Nucleus accumbens (tissue), 56 donors: Measurements from ENCODE around the gene TNFAIP8L1.

Source experiments
- DNase-seq, 56 donors: peaks; one replicate each; lab custom pipeline; 2025; lab: John Stamatoyannopoulos, UW

Gene TNFAIP8L1

GRCh38 chr19:4642625-4643024, 3.3 kb downstream of the TNFAIP8L1 start:
- no peak for DNase-seq

GRCh38 chr19:4645718-4646117, 6.4 kb downstream of the TNFAIP8L1 start:
- no peak for DNase-seq

GRCh38 chr19:4647676-4648644, 8.6 kb downstream of the TNFAIP8L1 start:
- DNase-seq = no peak

GRCh38 chr19:4649392-4650047, 10.2 kb downstream of the TNFAIP8L1 start:
- DNase-seq = no peak

GRCh38 chr19:4650159-4650558, 10.8 kb downstream of the TNFAIP8L1 start:
- DNase-seq = no peak

GRCh38 chr19:4652075-4652474, 12.8 kb downstream of the TNFAIP8L1 start:
- no peak for DNase-seq

GRCh38 chr19:4653793-4654436, 14.6 kb downstream of the TNFAIP8L1 start:
- DNase-seq = no peak

- peak in 29 of 56 donors; percentile 3 to 65 (median 27) for DNase-seq
Measured at GRCh38 chr19:4654437-4655361, 15.4 kb downstream of the TNFAIP8L1 start.

GRCh38 chr19:4656102-4656501, 16.8 kb downstream of the TNFAIP8L1 start:
- DNase-seq = no peak

- no peak for DNase-seq
Measured at GRCh38 chr19:4657262-4657661, 17.9 kb downstream of the TNFAIP8L1 start.

GRCh38 chr19:4657835-4658234, 18.5 kb downstream of the TNFAIP8L1 start:
- no peak for DNase-seq

GRCh38 chr19:4660181-4660791, 21.0 kb downstream of the TNFAIP8L1 start:
- DNase-seq = no peak

GRCh38 chr19:4660993-4661392, 21.7 kb downstream of the TNFAIP8L1 start:
- DNase-seq = no peak

- DNase-seq = no peak
Measured at GRCh38 chr19:4662020-4662695, 22.8 kb downstream of the TNFAIP8L1 start.

- DNase-seq = no peak
Measured at GRCh38 chr19:4662812-4663211, 23.5 kb downstream of the TNFAIP8L1 start.

- DNase-seq = no peak
Measured at GRCh38 chr19:4664642-4665041, 25.3 kb downstream of the TNFAIP8L1 start.

- DNase-seq = peak in 54 of 56 donors; percentile 38 to 93 (median 80)
Measured at GRCh38 chr19:4669723-4670480, 30.6 kb downstream of the TNFAIP8L1 start, which contains the start of gene MYDGF. Gene MYDGF, minus strand, starts transcription at chr19:4670342. Its CDS starts 8 bp downstream, at chr19:4670334.

- DNase-seq = no peak
Measured at GRCh38 chr19:4671185-4671851, 32.0 kb downstream of the TNFAIP8L1 start.
